PC-3 (cell line): ENCODE results near the gene RAD51. TPM values are rescaled to one million over a fixed set of nuclear protein-coding genes. Genes with fewer than 3 reads are reported as not detected.

Source experiments
- ATAC-seq: fragments of 200-7000 bp; cut with Tn5 transposase; 2 replicates; pipeline ENCODE4 v1.9.1; 2020; ENCODE audit warnings: mild to moderate bottlenecking, moderate library complexity
- BruUV-seq: library from RNA; stranded (reverse); fragments of 400-500 nt; replicated peaks from 2 replicates; lab custom pipeline; 2021; lab: Mats Ljungman, UMichigan
- CTCF ChIA-PET: fragments of 300-600 bp; sonication (Branson Sonifier 250); formaldehyde crosslinking; loops from one replicate; lab custom pipeline; 2022; ENCODE audit warnings: antibody characterized with exemption; lab: Charles Lee
- POLR2A ChIA-PET: fragments of 300-600 bp; sonication (Branson Sonifier 250); formaldehyde crosslinking; loops from one replicate; lab custom pipeline; 2022; ENCODE audit warnings: antibody characterized with exemption; ENCODE audit not compliant: unreplicated experiment; lab: Charles Lee
- DNase-seq: peaks from one replicate; pipeline ENCODE4 v3.0.0-alpha.2; 2015
- H2AFZ ChIP-seq: fragments of 300-600 bp; sonication (generic); 2 replicates; pipeline ENCODE4 v1.6.0; 2016; ENCODE audit warnings: antibody characterized with exemption, low read length
- H3F3A ChIP-seq: fragments of 300-600 bp; sonication (generic); one replicate; pipeline ENCODE4 v1.6.0; 2017; ENCODE audit warnings: antibody characterized with exemption, low read length, control low read depth, mild to moderate bottlenecking; ENCODE audit not compliant: unreplicated experiment
- H3K27ac ChIP-seq: fragments of 300-600 bp; sonication (generic); 2 replicates; pipeline ENCODE4 v1.5.1; 2016; ENCODE audit warnings: mild to moderate bottlenecking, low read length
- H3K27me3 ChIP-seq: fragments of 300-600 bp; sonication (generic); 2 replicates; pipeline ENCODE4 v1.6.1; 2016; ENCODE audit warnings: low read length, mixed read lengths
- H3K36me3 ChIP-seq: fragments of 300-600 bp; sonication (generic); 2 replicates; pipeline ENCODE4 v1.6.1; 2016; ENCODE audit warnings: low read depth, mixed run types, low read length, mixed read lengths
- H3K4me1 ChIP-seq: fragments of 300-600 bp; sonication (generic); 2 replicates; pipeline ENCODE4 v1.5.1; 2016; ENCODE audit warnings: low read length; ENCODE audit not compliant: insufficient read depth
- H3K4me2 ChIP-seq: fragments of 300-600 bp; sonication (generic); 2 replicates; pipeline ENCODE4 v1.6.0; 2016; ENCODE audit warnings: low read length
- H3K4me3 ChIP-seq: fragments of 300-600 bp; sonication (generic); 2 replicates; pipeline ENCODE4 v1.5.1; 2016; ENCODE audit warnings: mild to moderate bottlenecking, low read length, mixed read lengths
- H3K79me2 ChIP-seq: fragments of 300-600 bp; sonication (generic); 2 replicates; pipeline ENCODE4 v1.6.1; 2017; ENCODE audit warnings: low read length, mixed read lengths
- H3K9ac ChIP-seq: fragments of 300-600 bp; sonication (generic); 2 replicates; pipeline ENCODE4 v1.6.0; 2016; ENCODE audit warnings: mild to moderate bottlenecking, low read length
- H3K9me2 ChIP-seq: fragments of 300-600 bp; sonication (generic); replicated peaks from 2 replicates; pipeline ENCODE4 v1.6.1; 2016; ENCODE audit warnings: mixed run types, low read length, mixed read lengths
- H3K9me3 ChIP-seq: fragments of 300-600 bp; sonication (generic); 2 replicates; pipeline ENCODE4 v1.6.1; 2016; ENCODE audit warnings: low read length, mixed read lengths
- H4K20me1 ChIP-seq: fragments of 300-600 bp; sonication (generic); 2 replicates; pipeline ENCODE4 v1.6.1; 2016; ENCODE audit warnings: low read length, mixed read lengths
- EZH2 ChIP-seq: fragments of 300-600 bp; sonication (generic); IDR thresholded peaks from one replicate; pipeline ENCODE4 v1.6.1; 2017; ENCODE audit warnings: antibody characterized with exemption, mild to moderate bottlenecking, low read length; ENCODE audit not compliant: unreplicated experiment
- EZH2phosphoT487 ChIP-seq: fragments of 300-600 bp; sonication (generic); IDR thresholded peaks from 2 replicates; pipeline ENCODE4 v1.6.1; 2018; ENCODE audit warnings: mild to moderate bottlenecking, antibody characterized with exemption, low read length, borderline replicate concordance
- intact Hi-C: fragments of 100-400 bp; cut with micrococcal nuclease; formaldehyde crosslinking; loops from 2 replicates; pipeline ENCODE4 v1.9.0; 2023
- total RNA-seq: library from RNA; depleted of rRNA; stranded (reverse); fragments of >200 nt; gene quantifications from 2 replicates; pipeline ENCODE4 v1.2.3, GENCODE V29; 2014
- TF ChIP-seq, protein P1 (sequence below): fragments of 300-600 bp; sonication (generic); conservative IDR thresholded peaks from 2 replicates; pipeline ENCODE4 v1.5.1; 2017; ENCODE audit warnings: antibody characterized with exemption, low read depth, mild to moderate bottlenecking, low read length

The RAD51 gene
- total RNA-seq, 1 experiment from 2014 or later = 21.9 TPM

DNA sequence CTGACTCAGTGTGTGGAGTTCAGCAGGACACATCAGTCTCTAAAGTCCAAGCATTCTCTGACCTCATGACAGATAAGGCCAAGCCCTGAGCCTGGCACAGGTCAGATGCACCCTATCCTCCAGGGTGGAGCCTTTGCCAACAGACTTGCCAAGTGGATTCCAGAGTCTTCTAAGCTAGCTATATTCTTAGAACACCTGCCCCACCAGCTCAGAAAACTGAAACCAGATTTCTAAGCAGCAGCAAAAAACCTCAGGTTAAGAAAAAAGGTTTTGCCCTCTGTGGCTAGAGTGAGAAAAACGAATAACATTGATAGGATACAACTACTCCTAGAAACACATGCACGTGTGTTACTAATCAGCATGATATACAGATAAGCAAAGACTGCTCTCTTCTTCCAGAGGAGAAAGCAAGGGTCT, 48.5 kb downstream of the RAD51 start:
- no peak overlapping the region for H3K27ac ChIP-seq
- POLR2A ChIA-PET = no interaction called here
- no peak for TF ChIP-seq EZH2
- TF ChIP-seq EZH2phosphoT487 = no peak
- TF ChIP-seq, protein P1, sequence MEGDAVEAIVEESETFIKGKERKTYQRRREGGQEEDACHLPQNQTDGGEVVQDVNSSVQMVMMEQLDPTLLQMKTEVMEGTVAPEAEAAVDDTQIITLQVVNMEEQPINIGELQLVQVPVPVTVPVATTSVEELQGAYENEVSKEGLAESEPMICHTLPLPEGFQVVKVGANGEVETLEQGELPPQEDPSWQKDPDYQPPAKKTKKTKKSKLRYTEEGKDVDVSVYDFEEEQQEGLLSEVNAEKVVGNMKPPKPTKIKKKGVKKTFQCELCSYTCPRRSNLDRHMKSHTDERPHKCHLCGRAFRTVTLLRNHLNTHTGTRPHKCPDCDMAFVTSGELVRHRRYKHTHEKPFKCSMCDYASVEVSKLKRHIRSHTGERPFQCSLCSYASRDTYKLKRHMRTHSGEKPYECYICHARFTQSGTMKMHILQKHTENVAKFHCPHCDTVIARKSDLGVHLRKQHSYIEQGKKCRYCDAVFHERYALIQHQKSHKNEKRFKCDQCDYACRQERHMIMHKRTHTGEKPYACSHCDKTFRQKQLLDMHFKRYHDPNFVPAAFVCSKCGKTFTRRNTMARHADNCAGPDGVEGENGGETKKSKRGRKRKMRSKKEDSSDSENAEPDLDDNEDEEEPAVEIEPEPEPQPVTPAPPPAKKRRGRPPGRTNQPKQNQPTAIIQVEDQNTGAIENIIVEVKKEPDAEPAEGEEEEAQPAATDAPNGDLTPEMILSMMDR = no peak
- H3K27me3 ChIP-seq = no peaks in the 10 kb centered on the region
- H3K9me3 ChIP-seq = no peaks in the 10 kb centered on the region
- no TSS peak for BruUV-seq
- DNase-seq (no peak), ATAC-seq (no peak)
- H4K20me1 ChIP-seq = no peaks in the 10 kb centered on the region
- H3K4me1 ChIP-seq = peaks cover 5% of the 10 kb centered on the region
- no peak overlapping the region for H3K9ac ChIP-seq
- H3K79me2 ChIP-seq = peaks cover 9% of the 10 kb centered on the region; the same call in 1 of the 2 replicates
- no peak overlapping the region for H3K4me2 ChIP-seq
- no peak overlapping the region for H2AFZ ChIP-seq
- no peaks in the 10 kb centered on the region for H3K9me2 ChIP-seq
- no peak overlapping the region for H3K4me3 ChIP-seq
- H3K36me3 ChIP-seq = peaks cover 41% of the 10 kb centered on the region; the same call in 1 of the 2 replicates
- H3F3A ChIP-seq = peaks cover 3% of the 10 kb centered on the region
- CTCF ChIA-PET = interaction anchor here (0.5 kb wide), 1 partner anchor 19 kb away, joined by 6 read pairs; no protein-coding TSS in a partner anchor
- intact Hi-C loops = no loop called here

DNA sequence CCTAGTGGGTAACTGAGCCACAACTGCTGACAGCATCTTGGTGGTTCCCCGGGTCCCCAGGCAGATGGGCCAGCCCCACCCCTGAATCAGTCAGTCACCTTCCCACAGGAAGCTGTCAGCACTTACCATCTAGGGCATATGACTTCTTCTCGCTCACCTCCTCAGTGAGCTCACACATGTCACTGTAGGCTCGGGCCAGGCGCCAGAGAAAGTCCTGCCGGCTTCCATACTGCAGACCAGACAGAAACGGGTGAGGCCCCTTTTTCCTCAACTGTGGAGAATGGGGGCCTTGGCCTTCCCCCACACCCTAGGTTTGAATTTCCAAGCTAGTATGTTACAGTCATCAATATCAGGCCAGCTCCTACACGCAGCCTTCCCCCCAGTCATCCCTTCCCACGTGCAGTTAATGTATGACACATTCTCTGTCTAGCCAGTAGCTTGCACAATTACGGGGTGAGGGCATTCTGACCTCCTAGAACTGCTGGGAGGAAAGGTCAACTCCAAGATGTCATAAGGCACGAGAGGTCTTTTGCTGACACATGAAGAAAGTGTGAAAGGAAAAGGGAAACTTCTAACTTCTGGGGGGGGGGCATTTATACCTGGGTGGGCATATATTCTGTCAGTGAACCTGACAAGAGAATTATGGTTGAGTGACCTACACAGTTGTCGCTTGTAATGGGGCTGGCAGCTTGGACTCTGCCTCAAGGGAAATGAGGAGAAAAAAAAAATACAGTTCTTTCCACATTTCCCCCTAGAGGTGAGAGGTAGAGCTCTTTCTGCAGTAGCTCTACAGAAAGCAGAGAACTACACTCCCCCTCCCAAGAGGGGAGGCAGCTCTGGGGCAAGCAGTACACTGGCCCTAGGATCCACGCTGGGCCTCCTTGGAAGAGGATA, 49.2 kb downstream of the RAD51 start:
- Histone ChIP-seq H3K4me2 (no peak overlapping the region), H4K20me1 (no peaks in the 10 kb centered on the region), H3K4me1 (peaks cover 5% of the 10 kb centered on the region), H3K36me3 (peaks cover 36% of the 10 kb centered on the region; the same call in 1 of the 2 replicates), H3K27ac (no peak overlapping the region), H3F3A (peaks cover 3% of the 10 kb centered on the region), H2AFZ (no peak overlapping the region), H3K9me3 (no peaks in the 10 kb centered on the region), H3K27me3 (no peaks in the 10 kb centered on the region), H3K4me3 (no peak overlapping the region), H3K9ac (no peak overlapping the region), H3K9me2 (no peaks in the 10 kb centered on the region), H3K79me2 (peaks cover 9% of the 10 kb centered on the region; the same call in 1 of the 2 replicates)
- intact Hi-C loops = no loop called here
- BruUV-seq = no TSS peak
- no peak for TF ChIP-seq EZH2phosphoT487
- no peak for TF ChIP-seq EZH2
- TF ChIP-seq, protein P1 = peak; percentile 24; the same call in 1 of the 2 replicates
- ChIA-PET POLR2A (interaction anchor here (0.5 kb wide), 1 partner anchor 105 kb away, joined by 4 read pairs; no protein-coding TSS in a partner anchor), CTCF (interaction anchor here (0.5 to 0.7 kb wide), 2 partner anchors 20 to 115 kb away, joined by 3 to 6 read pairs; no protein-coding TSS in a partner anchor)
- no peak for ATAC-seq
- DNase-seq = no peak
